ENCODE data around the gene PRR22.

The PRR22 gene

DNA sequence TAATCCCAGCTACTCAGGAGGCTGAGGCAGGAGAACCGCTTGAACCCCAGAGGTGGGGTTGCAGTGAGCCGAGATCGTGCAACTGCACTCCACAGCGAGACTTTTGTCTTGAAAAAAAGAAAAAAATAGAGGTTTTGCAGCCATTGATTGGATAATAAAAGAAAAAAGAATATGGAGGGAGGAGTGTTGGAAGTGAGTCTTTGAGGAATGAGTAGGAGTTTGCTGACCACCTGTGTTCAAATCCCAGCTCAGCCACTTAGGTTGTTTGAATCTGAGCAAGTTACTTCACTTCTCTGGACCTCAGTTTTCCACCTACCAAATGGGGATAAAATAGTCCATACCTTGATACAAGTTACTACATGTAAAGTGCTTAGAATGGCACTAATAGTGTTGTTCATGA, 26.6 kb upstream of the PRR22 start:
- DNase-seq, result no peak

GRCh38 chr19:5809469-5809868, 24.9 kb upstream of the PRR22 start:
- DNase-seq, result no peak

- no peak for DNase-seq
These were observed 24.5 kb upstream of the PRR22 start for GRCh38 chr19:5809053-5809452.

GRCh38 chr19:5808120-5808816, 23.7 kb upstream of the PRR22 start:
- no peak for DNase-seq

GRCh38 chr19:5806905-5807304, 22.4 kb upstream of the PRR22 start:
- no peak for DNase-seq

GRCh38 chr19:5806133-5806489, 21.6 kb upstream of the PRR22 start:
- DNase-seq, result no peak

GRCh38 chr19:5805462-5806132, 21.1 kb upstream of the PRR22 start:
- DNase-seq, result peak; percentile 89

- peak; percentile 70 for DNase-seq
These were observed 20.2 kb upstream of the PRR22 start, which contains the start of gene NRTN for GRCh38 chr19:5804516-5805461. NRTN (plus strand) TSS chr19:5805067; CDS start chr19:5824166, 19,099 bp downstream.

GRCh38 chr19:5803752-5804515, 19.4 kb upstream of the PRR22 start:
- DNase-seq, result peak; percentile 96

- no peak for DNase-seq
These were observed 18.9 kb upstream of the PRR22 start for GRCh38 chr19:5803441-5803751.

DNA sequence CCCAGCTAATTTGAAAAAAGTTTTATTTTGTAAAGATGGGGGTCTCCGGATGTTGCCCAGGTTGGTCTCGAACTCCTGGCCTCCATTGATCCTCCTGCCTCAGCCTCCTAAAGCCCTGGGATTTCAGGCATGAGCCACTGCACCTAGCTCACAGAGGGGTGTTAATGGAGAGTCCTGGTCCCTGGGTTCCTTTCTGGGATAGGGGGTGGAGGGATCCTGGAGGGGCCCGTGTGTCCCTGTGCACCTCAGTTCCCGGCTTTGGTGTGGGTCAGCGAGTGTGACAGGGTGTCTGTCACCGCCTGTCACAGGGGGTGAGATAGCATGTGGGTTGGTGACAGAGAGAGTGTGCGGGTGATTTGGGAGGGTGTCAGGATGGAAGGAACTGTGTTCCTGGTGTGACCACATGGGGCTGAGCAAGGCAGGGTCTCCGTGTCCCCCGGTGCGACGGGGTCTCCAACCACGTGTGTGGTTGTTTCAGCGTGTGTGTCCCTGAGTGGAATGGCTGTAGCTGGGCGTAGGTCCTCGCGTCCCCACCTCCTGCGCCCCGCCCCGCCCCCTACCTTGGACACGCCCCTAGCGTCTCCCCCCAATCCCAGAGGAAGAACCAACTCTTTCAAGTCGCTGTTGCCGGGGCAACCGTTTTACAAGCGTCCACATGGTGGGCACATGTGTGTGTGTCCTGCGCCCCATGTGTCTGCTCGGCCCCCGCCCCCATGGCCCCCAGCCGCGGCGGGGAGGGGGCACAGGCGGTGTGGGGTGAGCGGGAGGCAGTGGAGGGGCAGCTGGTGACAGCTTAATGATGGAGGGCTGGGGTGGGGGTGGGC, 17.5 kb upstream of the PRR22 start:
- DNase-seq, result peak; percentile 93

DNA sequence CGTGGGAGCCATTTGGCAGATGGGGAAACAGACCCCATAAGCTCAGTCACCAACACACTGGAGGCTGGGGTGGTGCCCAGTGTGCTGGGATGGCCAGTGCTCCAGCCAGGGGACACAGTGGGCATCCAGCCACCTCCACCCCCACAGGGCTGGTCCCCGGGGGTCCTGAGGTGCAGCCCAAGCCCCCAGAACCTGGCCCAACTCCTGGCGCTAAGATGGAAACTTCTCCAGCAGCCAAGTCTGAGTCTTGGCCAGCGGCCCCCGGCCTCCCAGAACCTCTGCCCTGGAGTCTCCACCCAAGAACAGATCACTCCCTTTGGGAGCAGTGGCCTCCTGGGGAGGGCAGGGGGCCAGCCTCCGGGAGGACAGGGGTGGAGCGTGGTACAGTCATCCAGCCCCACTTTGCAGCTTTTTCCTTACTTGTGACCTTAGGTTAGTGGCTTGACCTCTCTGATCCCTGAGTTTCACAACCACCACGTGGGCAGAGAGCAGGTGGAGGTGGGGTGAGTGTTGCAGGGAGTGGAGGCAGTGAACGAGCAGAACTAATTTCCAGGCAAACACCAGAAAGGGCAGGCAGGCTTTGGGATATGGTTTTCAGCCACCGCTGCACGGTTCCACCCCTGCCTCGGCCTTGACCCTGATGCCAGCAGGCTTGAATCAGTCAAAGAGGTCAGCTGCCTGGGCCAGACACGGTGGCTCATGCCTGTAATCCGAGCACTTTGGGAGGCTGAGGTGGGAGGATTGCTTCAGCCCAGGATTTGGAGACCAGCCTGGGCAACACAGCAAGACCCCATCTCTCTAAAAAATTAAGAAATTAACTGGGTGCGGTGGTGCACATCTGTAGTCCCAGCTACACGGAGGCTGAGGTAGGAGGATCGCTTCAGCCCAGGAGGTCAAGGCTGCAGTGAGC, 16.1 kb upstream of the PRR22 start:
- DNase-seq, result no peak

GRCh38 chr19:5799247-5800241, 15.0 kb upstream of the PRR22 start:
- DNase-seq, result peak; percentile 61

DNA sequence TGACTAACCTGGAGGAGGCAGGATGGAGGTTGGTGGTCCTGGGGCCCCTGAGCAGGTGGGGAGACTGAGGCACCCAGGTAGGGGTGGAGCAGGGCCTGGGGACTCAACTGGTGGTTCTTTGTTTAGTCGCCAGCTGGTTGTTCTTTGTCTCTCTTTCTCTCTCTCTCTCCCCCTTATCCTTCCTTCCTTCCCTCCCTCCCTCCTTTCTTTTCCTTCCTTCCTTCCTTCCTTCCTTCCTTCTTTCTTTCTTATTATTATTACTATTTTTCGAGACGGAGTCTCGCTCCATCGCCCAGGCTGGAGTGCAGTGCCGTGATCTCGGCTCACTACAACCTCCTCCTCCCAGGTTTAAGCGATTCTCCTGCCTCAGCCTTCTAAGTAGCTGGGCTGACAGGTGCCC, 13.7 kb upstream of the PRR22 start:
- no peak for DNase-seq

- no peak for DNase-seq
These were observed 10.9 kb upstream of the PRR22 start for GRCh38 chr19:5795382-5795919.

- no peak for DNase-seq
These were observed 8.6 kb upstream of the PRR22 start for GRCh38 chr19:5793188-5793587.

GRCh38 chr19:5792224-5792623, 7.7 kb upstream of the PRR22 start:
- DNase-seq, result no peak

GRCh38 chr19:5790559-5791520, 6.3 kb upstream of the PRR22 start, which contains the start of gene DUS3L:
DUS3L (minus strand) TSS chr19:5791163; CDS start chr19:5791141, 22 bp downstream.
- DNase-seq, result peak; percentile 93

Measured in NCI-H82 (cell line).